NCI-H345 treated with DMSO at 0.1 percent for 48 hours (cell line): ENCODE data around the gene DNASE1L2.
"Not testable (repeated sequence)": the region's sequence is repeated elsewhere in the genome, so short reads cannot be mapped to it uniquely, and the experiment has no call there.

ENCODE experiments used
- DNase-seq: peaks from one replicate; lab custom pipeline; 2025; ENCODE audit not compliant: unreplicated experiment; lab: John Stamatoyannopoulos, UW

The DNASE1L2 gene

DNA sequence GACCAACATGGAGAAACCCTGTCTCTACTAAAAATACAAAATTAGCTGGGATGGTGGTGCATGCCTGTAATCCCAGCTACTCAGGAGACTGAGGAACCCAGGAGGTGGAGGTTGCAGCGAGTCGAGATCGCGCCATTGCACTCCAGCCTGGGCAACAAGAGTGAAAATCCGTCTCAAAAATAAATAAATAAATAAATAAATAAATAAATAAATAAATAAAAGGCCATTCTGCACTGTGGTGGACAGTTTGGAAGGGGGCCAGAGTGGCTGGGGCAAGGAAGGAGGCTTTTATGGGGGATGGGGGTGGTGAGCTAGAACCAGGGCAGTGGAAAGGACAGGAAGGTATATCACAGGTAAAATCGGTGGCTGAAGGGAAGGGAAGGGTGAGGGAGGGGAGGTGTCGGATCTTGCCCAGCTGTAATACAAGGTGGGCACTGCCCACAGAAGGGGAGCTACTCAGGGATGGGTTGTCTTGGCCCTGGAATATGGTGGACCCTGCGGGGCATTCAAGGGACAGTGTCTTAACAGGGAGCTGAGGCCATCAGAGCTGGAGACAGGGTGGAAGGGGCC lies 33.0 kb upstream of the DNASE1L2 start:
- not testable (repeated sequence) for DNase-seq

DNA sequence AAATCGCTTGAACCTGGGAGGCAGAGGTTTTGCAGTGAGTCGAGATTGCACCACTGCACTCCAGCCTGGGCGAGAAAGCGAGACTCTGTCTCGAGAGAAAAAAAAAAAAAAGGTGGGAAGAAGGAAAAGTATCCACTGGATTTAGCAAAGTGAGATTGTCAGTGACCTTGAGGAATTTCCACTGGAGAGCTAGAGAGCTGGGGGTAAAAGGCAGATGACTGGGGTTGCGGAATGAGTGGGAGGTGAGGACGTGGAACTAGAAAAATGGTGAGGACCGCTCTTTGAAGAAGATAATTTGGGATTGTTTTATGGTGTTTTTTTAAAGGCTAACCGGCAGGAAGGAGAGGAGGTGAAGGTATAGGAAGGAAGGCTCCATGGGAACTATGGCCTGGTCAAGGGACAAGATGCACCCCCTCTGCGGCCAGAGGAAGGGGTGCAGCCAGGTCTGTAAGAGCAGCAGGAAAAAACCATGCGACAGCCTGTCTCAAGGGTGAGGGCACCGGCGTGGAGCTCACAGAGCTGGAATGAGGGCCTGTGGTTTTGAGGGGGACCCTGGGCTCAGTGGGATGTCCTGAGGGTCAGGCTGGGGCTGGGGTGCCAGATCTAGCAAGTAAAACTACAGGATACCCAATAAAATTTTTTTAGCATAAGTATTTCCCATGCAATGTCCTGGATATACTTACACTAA lies 31.7 kb upstream of the DNASE1L2 start:
- DNase-seq, result no peak

DNA sequence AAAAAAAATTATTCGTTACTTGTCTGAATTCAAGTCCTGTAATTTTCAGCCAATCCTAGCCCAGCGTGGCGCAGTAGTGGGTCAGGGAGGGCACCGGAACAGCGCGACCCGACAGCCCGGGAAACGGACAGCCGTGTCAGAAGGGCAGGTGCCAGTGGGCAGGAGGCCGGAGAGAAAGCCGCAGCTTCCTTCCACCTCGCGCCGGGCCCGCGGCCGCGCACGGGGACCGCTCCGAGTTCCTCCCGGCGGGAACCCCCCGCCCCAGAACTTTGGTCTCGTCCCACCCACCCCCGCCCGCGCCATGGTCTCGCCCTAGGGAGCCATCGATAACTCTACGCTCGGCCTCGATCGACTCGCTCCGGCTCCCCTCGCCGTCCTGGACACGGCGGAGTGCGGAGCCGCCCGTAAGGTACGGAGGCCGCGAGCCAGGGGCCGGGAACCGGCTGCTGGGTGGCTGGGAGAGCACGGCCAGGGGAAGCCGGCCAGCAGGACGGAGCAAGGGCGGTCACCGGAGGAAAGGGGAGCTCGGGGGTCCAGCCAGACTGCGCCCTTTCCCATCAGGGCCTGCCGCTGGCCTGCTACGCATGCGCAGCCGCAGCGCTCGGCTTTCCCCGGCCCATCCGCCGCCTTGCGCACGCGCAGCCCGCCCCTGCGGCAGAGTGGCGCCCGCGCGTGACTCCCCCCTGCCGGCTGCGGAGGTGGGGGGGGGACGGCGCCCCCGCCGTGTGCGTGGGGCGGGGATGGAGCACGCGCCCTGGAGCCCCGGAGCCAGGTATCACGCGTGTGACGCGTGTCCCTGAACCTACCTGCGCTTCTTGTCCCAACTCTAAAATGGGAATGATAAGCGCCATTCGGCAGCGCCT lies 30.9 kb upstream of the DNASE1L2 start, which contains the start of gene MLST8:
TSS of gene MLST8 (plus strand) at position 351 of the 863 bp plus-strand sequence. CDS start 632 bp downstream, outside the sequence.
- DNase-seq, result peak; percentile 84

DNA sequence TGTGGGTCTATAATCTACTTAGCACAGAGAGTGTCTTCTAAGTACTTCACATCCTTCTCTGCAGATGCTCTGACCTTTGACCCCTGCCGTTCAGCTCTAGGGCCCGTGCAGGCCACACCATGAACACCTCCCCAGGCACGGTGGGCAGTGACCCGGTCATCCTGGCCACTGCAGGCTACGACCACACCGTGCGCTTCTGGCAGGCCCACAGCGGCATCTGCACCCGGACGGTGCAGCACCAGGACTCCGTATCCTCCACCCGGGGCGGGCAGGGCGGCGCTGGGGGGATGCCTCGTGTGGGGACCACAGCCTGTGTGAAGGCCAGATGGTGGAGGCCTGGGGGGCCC lies 30.3 kb upstream of the DNASE1L2 start:
- no peak for DNase-seq

DNA sequence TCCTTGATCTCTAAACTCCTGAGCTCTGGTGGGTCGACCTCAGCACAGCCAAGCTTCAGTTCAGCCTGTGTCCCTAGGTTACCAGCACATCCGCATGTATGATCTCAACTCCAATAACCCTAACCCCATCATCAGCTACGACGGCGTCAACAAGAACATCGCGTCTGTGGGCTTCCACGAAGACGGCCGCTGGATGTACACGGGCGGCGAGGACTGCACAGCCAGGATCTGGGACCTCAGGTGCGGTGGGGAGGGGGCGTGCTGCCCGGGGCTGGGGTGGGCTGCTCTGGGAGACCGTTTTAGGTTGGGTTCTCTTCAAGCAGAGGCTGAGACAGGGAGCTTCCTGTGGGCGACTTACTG lies 29.8 kb upstream of the DNASE1L2 start:
- DNase-seq, result no peak

DNA sequence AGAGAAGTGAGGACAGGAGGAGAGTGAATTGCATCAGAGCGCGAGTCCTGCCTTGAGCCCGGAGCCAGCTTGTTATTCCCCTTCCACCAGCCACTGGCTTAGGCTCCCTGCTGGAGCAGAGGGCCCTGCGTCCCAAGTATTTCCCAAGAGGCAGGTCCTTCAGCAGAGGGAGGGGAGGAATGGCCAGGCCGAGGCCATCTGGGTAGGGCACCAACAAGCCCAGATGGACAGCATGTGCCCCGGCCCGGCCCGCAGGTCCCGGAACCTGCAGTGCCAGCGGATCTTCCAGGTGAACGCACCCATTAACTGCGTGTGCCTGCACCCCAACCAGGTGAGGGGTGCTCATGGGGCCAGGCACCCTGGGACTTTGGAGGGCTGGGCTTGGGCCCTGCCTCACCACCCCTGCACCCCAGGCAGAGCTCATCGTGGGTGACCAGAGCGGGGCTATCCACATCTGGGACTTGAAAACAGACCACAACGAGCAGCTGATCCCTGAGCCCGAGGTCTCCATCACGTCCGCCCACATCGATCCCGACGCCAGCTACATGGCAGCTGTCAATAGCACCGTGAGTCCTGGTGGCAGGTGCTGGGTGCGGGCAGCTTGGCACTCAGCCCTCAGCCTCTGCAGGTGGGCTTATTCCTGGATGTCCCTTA lies 29.3 kb upstream of the DNASE1L2 start:
- DNase-seq, result peak; percentile 36

DNA sequence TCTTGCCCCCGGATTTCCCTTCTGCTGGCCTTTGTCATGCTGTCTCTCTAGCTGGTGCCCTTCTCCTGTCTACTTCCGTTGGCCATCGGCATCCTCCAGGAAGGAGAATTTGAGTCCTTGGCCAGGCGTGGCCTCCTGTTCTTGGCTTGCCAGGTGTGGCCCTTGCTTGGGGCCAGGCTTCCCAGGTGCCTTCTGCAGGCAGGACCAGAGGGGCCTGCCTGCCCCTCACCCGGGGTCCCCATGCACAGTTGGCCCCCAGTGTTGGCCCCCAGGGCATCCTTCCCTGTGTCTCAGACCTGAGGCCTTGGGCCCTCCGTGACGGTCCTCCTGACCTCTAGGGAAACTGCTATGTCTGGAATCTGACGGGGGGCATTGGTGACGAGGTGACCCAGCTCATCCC lies 28.4 kb upstream of the DNASE1L2 start:
- DNase-seq, result no peak

DNA sequence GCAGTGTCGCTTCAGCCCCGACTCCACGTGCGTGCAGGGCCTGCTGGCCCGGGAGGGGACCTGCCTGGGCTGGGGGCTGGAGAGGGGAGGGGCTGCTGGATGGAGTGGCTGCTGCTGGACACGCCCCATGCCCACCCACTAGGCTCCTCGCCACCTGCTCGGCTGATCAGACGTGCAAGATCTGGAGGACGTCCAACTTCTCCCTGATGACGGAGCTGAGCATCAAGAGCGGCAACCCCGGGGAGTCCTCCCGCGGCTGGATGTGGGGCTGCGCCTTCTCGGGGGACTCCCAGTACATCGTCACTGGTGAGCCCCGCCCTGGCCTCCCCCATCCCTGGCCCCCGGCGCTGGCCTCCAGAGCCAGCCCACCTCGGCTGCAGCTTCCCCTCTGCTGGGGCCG lies 27.9 kb upstream of the DNASE1L2 start:
- peak; percentile 61 for DNase-seq

DNA sequence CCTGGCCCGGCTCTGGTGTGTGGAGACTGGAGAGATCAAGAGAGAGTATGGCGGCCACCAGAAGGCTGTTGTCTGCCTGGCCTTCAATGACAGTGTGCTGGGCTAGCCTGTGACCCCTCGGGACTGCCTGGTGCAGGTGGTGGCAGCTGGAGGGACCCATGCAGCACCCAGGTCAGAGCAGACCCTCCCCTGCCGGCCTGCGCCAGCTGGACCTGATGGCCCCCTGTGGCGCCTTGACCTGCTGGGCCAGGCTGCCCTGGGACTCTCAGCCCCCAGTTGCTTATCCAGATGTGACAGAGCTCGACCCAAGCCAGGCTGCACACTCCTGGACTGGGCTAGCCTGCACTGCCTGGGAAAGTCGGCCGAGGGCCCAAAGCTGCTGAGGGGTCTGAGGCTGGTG lies 27.5 kb upstream of the DNASE1L2 start:
- DNase-seq, result no peak

DNA sequence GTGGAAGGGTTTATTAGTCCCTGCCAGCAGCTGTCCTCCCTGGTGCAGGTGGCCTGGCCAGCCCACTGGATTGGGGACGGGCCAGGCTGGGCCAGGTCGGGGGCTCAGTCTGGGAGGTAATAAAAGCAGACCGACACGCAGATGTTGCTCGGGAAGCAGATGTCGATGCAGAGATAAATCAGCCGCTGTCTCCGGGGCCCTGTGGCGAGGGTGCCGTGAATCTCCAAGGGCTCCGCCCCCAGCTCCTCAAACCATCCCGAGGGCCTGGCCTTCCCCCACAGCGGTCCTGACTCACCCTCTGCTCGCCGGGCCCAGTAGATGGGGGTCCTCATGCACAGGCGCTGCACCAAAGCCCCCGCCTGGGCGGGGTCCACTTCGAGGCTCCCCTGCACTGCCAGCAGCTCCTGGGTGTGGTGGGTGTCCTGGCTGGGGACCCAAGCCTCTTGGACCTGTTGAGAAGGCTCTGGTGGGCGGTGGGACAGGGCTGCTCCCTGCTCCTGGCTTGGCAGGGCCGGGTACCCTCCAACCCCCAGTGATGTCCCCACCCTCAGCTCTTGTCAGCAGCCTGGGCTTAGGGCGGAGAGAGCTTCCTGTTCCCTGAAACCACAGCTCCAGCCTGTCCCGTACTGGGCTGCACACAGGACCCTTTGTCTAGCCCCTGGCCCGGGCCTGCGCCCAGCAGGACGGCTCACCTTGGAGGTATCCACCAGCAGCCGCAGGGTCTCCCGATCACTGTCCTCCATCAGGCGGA lies 26.8 kb upstream of the DNASE1L2 start:
- DNase-seq, result no peak

GRCh38 chr16:2210009-2210332 lies 26.3 kb upstream of the DNASE1L2 start:
- no peak for DNase-seq

DNA sequence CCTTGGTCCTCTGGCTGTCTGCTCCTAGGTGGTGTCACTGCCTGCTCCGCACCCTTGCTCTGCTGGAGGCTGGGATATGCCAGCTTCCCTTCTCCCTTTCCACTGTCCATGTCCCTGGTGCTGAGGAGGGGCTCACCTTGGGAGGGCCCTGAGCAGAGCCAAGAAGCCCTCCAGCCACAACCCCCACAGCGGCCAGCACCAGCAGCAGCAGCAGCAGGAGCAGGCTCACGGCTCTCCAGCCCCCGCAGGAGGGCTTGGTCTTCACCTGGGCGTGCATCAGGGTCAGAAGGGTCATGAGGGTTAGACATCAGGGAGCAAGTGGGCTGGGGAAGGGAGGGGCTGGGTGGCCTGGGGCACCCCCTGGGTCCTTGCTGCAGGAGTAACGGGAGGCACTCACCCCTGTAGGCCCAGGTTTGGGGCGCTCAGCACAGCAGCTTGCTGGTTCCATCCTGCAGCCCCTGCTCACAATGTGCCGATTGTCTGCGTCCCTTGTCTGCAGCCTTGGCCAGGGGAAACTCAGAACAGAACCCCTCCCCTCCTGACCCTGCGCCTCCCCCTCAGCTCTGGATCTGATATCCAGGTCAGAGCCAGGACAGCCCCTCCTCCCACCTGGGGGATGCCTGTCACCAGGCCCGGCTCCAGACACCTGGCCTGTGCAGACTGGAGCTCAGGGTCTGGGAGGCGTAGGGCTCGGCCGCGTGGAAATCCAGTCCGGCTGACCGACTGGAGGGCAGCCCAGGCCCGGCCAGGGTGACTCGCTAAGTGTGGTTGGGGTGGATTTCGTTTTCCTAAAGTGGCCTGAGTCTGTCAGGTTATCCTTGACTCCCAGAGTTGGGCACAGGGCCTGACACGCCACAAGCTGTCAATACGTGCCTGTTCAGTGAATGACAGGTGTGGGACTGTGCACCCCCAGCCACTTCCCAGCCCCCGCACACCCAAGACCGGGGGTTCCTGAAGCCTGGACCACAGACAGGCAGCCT lies 25.6 kb upstream of the DNASE1L2 start, which contains the start of gene BRICD5:
TSS of gene BRICD5 (minus strand) at position 478 of the 980 bp plus-strand sequence. CDS start at position 448, 30 bp downstream.
- no peak for DNase-seq

- DNase-seq, result no peak
These were observed 24.3 kb upstream of the DNASE1L2 start for GRCh38 chr16:2211923-2212347.

DNA sequence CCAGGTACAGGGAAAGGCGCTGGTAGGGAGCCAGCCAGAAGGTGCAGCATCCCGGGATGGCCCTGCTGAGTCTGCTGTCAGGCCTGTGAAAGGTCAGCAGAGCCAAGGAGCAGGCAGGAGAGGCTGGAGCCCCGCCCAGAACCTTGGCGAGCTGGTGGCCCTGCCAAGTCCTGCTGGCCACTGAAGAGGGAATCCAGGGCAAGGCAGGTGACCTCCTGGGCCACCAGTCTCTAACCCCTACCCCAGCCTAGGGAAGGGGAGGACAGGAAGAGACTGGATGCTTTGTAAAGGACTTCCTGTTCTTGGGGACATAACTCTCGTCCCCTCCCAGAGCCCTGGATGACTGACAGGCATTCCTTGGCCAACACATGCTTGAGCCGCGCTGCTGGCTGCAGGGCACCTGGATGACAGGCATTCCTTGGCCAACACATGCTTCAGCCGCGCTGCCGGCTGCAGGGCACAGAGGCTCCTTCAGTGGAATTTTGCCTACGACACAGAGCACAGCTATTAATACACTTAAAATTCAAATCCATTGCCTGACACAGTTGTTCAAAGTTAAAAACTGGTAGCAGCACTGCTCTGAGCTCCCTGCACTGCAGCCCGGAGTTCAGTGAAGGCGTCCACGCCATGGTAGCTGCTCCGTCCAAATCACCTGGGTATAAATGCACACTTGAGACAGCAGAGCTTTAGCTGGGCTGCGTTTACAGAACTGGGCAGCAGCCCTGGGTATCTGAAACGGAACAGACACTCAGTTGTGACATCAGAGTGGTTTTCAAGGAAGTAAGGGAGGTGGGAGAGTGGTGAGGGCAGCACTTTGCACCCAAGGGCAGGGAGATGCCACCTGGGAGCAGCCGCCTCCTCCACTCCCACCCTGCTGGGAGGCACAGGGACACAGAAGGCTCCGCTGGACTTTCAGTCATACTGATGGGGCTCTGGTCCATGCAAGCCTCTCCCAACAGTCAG lies 23.6 kb upstream of the DNASE1L2 start:
- DNase-seq, result no peak

DNA sequence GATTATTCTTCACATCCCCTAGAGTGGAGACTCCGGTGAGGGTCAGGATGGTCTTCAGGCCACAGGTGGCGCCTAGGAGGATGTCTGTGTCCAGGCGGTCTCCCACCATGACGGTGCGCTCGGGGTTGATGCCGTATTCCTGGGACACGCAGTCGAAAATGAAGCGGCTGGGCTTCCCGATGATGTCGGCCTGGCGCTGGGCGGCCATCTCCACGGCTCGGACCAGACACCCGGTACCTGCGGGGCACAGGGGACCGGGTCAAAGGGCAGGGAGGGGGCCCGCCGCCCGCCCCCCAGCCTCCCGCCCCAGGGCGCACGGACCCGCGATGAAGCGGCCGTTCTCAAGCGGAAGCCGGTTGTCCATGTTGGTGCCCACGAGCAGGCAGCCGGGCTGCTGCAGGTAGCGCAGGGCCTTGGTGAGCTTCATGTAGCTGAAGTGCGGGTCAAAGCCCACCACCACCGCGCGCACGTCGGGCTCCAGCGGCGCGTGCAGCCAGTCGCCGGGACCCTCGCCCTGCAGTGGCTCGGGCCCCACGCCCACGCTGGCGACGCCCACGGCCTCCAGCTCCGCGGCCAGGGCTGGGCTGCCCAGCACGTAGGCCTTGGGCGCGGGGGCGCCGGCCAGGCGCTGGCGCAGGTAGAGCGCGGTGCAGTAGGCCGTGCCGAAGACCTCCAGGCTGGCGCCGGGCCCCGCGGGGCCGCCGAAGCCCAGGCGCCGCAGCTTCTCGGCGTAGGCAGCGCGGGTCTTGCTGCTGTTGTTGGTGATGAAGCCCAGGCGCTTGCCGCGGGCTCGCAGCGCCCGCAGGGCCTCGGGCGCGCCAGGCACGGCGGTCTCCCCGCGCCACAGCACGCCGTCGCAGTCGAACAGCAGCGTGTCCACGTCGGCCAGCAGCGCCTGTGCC lies 22.2 kb upstream of the DNASE1L2 start:
- DNase-seq, result no peak

- DNase-seq, result no peak
These were observed 21.6 kb upstream of the DNASE1L2 start, which contains the start of gene PGP for GRCh38 chr16:2214719-2214968. Gene PGP (minus strand): TSS chr16:2214840. CDS start chr16:2214777, 63 bp downstream.

GRCh38 chr16:2216330-2216729 lies 19.9 kb upstream of the DNASE1L2 start:
- DNase-seq, result no peak
